HepG2 (cell line): ENCODE measurements around the gene SPAG7. TPM values are rescaled to one million over a fixed set of nuclear protein-coding genes. Genes with fewer than 3 reads are reported as not detected.

Experiments used
- BCL6 ChIP-seq: IDR thresholded peaks from 2 replicates; pipeline ENCODE4 v1.6.1; 2016; ENCODE audit warnings: missing genetic modification reagents, missing compliant biosample characterization
- HES4 ChIP-seq: sonication (generic); formaldehyde crosslinking; IDR thresholded peaks from 2 replicates; pipeline ENCODE4 v1.9.0; 2021; ENCODE audit warnings: mild to moderate bottlenecking, missing genetic modification reagents, borderline replicate concordance
- JUN ChIP-seq: sonication (generic); formaldehyde crosslinking; IDR thresholded peaks from 2 replicates; pipeline ENCODE4 v1.4.0; 2020; ENCODE audit warnings: mild to moderate bottlenecking, missing genetic modification reagents
- REPIN1 ChIP-seq: sonication (generic); formaldehyde crosslinking; IDR thresholded peaks from 2 replicates; pipeline ENCODE4 v1.8.0; 2022; ENCODE audit warnings: missing genetic modification reagents, low read depth, mild to moderate bottlenecking, borderline replicate concordance
- SIX1 ChIP-seq: sonication (generic); formaldehyde crosslinking; IDR thresholded peaks from 2 replicates; pipeline ENCODE4 v1.4.0; 2020; ENCODE audit warnings: missing genetic modification reagents, borderline replicate concordance
- SMAD9 ChIP-seq: sonication (generic); formaldehyde crosslinking; IDR thresholded peaks from 2 replicates; pipeline ENCODE4 v1.5.1; 2020; ENCODE audit warnings: mild to moderate bottlenecking, missing genetic modification reagents
- ZBTB20 ChIP-seq: sonication (generic); formaldehyde crosslinking; IDR thresholded peaks from 2 replicates; pipeline ENCODE4 v1.8.1; 2023; ENCODE audit warnings: missing genetic modification reagents, low read depth, mild to moderate bottlenecking, borderline replicate concordance
- ZFP62 ChIP-seq: sonication (generic); formaldehyde crosslinking; IDR thresholded peaks from 2 replicates; pipeline ENCODE4 v1.4.0; 2020; ENCODE audit warnings: missing genetic modification reagents
- ZNF547 ChIP-seq: sonication (generic); formaldehyde crosslinking; IDR thresholded peaks from 2 replicates; pipeline ENCODE4 v1.5.1; 2020; ENCODE audit warnings: mild to moderate bottlenecking, missing genetic modification reagents
- ZNF619 ChIP-seq: sonication (generic); formaldehyde crosslinking; IDR thresholded peaks from 2 replicates; pipeline ENCODE4 v1.4.0; 2020; ENCODE audit warnings: mild to moderate bottlenecking, missing genetic modification reagents
- ZSCAN25 ChIP-seq: sonication (generic); formaldehyde crosslinking; IDR thresholded peaks from 2 replicates; pipeline ENCODE4 v1.8.0; 2022; ENCODE audit warnings: mild to moderate bottlenecking, missing genetic modification reagents
- polyA plus RNA-seq, 8 experiments: library from polyadenylated mRNA; depleted of rRNA in 3 of 8; stranded (reverse) in 7 of 8; unstranded in 1 of 8; fragments of >200 nt; fragmentation: Illumina TruSeq in 4 of 8; extraction: Trizol in 4 of 8; gene quantifications; 2 replicates each; pipeline versions ENCODE4 v1.2.1 to v1.2.3, GENCODE V29; 2011 to 2016; ENCODE audit warnings: low read depth in 4 of 8, missing spikeins in 1 of 8, mixed read lengths in 1 of 8; ENCODE audit not compliant: insufficient read depth in 1 of 8
- total RNA-seq, 5 experiments: library from RNA; depleted of rRNA; stranded (reverse); fragments of >200 nt; fragmentation: Illumina TruSeq; extraction: Trizol; gene quantifications; 2 replicates each; pipeline ENCODE4 v1.2.3, GENCODE V29; 2016; ENCODE audit warnings: low read depth in 1 of 5
- TF ChIP-seq, protein P1 (sequence below): sonication (generic); formaldehyde crosslinking; IDR thresholded peaks from 2 replicates; pipeline ENCODE4 v1.9.0; 2021; ENCODE audit warnings: missing genetic modification reagents, borderline replicate concordance
- TF ChIP-seq, protein P2 (sequence below): sonication (generic); formaldehyde crosslinking; IDR thresholded peaks from 2 replicates; pipeline ENCODE4 v1.9.0; 2021; ENCODE audit warnings: missing genetic modification reagents, borderline replicate concordance
- TF ChIP-seq, protein P3 (sequence below): sonication (generic); formaldehyde crosslinking; IDR thresholded peaks from 2 replicates; pipeline ENCODE4 v1.8.0; 2022; ENCODE audit warnings: mild to moderate bottlenecking, missing genetic modification reagents, moderate library complexity
- TF ChIP-seq, protein P4 (sequence below): sonication (generic); formaldehyde crosslinking; IDR thresholded peaks from 2 replicates; pipeline ENCODE4 v1.9.0; 2022; ENCODE audit warnings: low read depth, missing genetic modification reagents

Gene SPAG7
- total and polyA plus RNA-seq, 2 of the 13 experiments (the other 11 are each of a cell fraction or from before 2014, with no cell fraction given): 51.0 to 59.0 TPM

DNA sequence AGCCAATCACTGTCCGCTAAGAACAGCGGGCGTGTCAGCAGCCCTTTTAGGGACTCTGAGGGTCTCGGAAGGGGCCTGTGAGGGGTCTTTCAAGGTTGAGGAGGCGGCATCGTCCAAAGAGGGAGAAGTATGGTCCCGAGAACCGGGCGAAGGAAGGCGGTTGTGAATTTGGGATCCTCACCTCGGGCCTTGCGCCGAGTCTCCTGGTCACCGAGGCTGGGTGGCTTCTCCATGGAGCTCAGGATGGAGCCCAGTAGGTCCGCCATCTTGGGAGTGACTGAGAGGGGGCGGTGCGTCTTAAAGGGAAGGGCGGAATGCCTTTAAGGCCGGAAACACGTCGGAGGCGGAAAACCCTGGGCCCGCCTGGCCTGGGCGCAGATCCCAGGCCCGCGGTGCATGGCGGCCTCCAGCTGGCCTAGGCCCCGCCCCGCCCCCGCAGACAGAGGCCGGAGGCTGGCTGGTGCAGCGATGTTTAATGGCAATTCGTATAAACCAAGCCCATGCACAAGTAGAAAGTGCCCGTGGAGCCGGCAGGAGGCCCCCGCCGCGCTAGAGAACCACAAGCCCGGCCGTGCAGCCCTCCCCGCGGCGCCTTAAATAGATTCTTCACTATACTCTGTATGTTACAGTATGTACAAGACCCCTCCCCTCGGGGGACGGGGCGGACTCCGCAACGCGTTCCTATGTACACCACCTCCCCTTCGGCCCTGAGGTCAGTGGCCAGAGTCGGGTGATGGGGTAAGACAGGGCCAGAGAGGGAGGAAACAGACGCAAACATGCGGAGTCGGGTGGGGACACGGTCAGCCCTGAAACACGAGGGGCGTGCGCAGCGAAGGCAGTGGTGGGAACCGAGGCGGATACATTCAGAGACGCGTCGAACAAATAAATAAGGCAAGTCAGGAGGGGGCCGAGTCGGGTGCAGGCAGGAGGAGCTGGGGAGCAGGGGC, at the start of gene SPAG7 (continued):
- TF ChIP-seq, protein P1, sequence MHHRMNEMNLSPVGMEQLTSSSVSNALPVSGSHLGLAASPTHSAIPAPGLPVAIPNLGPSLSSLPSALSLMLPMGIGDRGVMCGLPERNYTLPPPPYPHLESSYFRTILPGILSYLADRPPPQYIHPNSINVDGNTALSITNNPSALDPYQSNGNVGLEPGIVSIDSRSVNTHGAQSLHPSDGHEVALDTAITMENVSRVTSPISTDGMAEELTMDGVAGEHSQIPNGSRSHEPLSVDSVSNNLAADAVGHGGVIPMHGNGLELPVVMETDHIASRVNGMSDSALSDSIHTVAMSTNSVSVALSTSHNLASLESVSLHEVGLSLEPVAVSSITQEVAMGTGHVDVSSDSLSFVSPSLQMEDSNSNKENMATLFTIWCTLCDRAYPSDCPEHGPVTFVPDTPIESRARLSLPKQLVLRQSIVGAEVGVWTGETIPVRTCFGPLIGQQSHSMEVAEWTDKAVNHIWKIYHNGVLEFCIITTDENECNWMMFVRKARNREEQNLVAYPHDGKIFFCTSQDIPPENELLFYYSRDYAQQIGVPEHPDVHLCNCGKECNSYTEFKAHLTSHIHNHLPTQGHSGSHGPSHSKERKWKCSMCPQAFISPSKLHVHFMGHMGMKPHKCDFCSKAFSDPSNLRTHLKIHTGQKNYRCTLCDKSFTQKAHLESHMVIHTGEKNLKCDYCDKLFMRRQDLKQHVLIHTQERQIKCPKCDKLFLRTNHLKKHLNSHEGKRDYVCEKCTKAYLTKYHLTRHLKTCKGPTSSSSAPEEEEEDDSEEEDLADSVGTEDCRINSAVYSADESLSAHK (CRISPR knock-in tag): no peak
- TF ChIP-seq BCL6 (CRISPR knock-in tag) (no peak; the same call in 1 of the 2 replicates), ZNF547 (no peak; the same call in 1 of the 2 replicates), ZSCAN25 (CRISPR knock-in tag) (peak; percentile 55; the same call in 1 of the 2 replicates), SIX1 (CRISPR knock-in tag) (peak; percentile 53; the same call in 1 of the 2 replicates), SMAD9 (CRISPR knock-in tag) (no peak), HES4 (CRISPR knock-in tag) (no peak; the same call in 1 of the 2 replicates), ZBTB20 (CRISPR knock-in tag) (no peak), ZFP62 (CRISPR knock-in tag) (no peak), REPIN1 (CRISPR knock-in tag) (peak; percentile 69), JUN (CRISPR knock-in tag) (no peak), ZNF619 (no peak)
- TF ChIP-seq, protein P2, sequence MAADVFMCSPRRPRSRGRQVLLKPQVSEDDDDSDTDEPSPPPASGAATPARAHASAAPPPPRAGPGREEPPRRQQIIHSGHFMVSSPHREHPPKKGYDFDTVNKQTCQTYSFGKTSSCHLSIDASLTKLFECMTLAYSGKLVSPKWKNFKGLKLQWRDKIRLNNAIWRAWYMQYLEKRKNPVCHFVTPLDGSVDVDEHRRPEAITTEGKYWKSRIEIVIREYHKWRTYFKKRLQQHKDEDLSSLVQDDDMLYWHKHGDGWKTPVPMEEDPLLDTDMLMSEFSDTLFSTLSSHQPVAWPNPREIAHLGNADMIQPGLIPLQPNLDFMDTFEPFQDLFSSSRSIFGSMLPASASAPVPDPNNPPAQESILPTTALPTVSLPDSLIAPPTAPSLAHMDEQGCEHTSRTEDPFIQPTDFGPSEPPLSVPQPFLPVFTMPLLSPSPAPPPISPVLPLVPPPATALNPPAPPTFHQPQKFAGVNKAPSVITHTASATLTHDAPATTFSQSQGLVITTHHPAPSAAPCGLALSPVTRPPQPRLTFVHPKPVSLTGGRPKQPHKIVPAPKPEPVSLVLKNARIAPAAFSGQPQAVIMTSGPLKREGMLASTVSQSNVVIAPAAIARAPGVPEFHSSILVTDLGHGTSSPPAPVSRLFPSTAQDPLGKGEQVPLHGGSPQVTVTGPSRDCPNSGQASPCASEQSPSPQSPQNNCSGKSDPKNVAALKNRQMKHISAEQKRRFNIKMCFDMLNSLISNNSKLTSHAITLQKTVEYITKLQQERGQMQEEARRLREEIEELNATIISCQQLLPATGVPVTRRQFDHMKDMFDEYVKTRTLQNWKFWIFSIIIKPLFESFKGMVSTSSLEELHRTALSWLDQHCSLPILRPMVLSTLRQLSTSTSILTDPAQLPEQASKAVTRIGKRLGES (CRISPR knock-in tag): no peak
- TF ChIP-seq, protein P3, sequence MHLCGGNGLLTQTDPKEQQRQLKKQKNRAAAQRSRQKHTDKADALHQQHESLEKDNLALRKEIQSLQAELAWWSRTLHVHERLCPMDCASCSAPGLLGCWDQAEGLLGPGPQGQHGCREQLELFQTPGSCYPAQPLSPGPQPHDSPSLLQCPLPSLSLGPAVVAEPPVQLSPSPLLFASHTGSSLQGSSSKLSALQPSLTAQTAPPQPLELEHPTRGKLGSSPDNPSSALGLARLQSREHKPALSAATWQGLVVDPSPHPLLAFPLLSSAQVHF (CRISPR knock-in tag): no peak
- TF ChIP-seq, protein P4, sequence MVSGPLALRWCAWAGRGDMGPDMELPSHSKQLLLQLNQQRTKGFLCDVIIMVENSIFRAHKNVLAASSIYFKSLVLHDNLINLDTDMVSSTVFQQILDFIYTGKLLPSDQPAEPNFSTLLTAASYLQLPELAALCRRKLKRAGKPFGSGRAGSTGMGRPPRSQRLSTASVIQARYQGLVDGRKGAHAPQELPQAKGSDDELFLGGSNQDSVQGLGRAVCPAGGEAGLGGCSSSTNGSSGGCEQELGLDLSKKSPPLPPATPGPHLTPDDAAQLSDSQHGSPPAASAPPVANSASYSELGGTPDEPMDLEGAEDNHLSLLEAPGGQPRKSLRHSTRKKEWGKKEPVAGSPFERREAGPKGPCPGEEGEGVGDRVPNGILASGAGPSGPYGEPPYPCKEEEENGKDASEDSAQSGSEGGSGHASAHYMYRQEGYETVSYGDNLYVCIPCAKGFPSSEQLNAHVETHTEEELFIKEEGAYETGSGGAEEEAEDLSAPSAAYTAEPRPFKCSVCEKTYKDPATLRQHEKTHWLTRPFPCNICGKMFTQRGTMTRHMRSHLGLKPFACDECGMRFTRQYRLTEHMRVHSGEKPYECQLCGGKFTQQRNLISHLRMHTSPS (CRISPR knock-in tag): peak; percentile 48; the same call in 1 of the 2 replicates
